Activated T-cell treated with anti-CD3 and anti-CD28 coated beads for 1 hour (primary cell): Measurements from ENCODE around the gene SPINT2.

ENCODE experiments used
- DNase-seq: peaks from one replicate; pipeline ENCODE4 v3.0.0-alpha.2; 2020; ENCODE audit warnings: low read depth

Gene SPINT2

GRCh38 chr19:38298821-38299680 lies 34.7 kb downstream of the SPINT2 start:
- no peak for DNase-seq

- no peak for DNase-seq
Observed at GRCh38 chr19:38303517-38304351, 39.4 kb downstream of the SPINT2 start, which contains the start of gene C19orf33. C19orf33 (plus strand) TSS chr19:38304251; CDS start chr19:38304262, 11 bp downstream.

- no peak for DNase-seq
Observed at GRCh38 chr19:38304352-38304865, 40.0 kb downstream of the SPINT2 start.

- DNase-seq, result no peak
Observed at GRCh38 chr19:38304866-38305429, 40.6 kb downstream of the SPINT2 start.

- no peak for DNase-seq
Observed at GRCh38 chr19:38306236-38306635, 41.9 kb downstream of the SPINT2 start.

- DNase-seq, result no peak
Observed at GRCh38 chr19:38307076-38307475, 42.7 kb downstream of the SPINT2 start.

GRCh38 chr19:38307597-38307996 lies 43.2 kb downstream of the SPINT2 start:
- no peak for DNase-seq

- no peak for DNase-seq
Observed at GRCh38 chr19:38308006-38308766, 43.8 kb downstream of the SPINT2 start.

- no peak for DNase-seq
Observed at GRCh38 chr19:38308926-38309614, 44.7 kb downstream of the SPINT2 start.

- no peak for DNase-seq
Observed at GRCh38 chr19:38309615-38310278, 45.4 kb downstream of the SPINT2 start.

- DNase-seq, result no peak
Observed at GRCh38 chr19:38310279-38310670, 45.9 kb downstream of the SPINT2 start.

GRCh38 chr19:38310986-38311385 lies 46.6 kb downstream of the SPINT2 start:
- no peak for DNase-seq

- peak; percentile 91 for DNase-seq
Observed at GRCh38 chr19:38315657-38316476, 51.5 kb downstream of the SPINT2 start, which contains the start of gene YIF1B. YIF1B (minus strand) TSS chr19:38315947; CDS start chr19:38315917, 30 bp downstream.

- DNase-seq, result no peak
Observed at GRCh38 chr19:38316477-38317067, 52.2 kb downstream of the SPINT2 start.

- no peak for DNase-seq
Observed at GRCh38 chr19:38317104-38317612, 52.8 kb downstream of the SPINT2 start.

- no peak for DNase-seq
Observed at GRCh38 chr19:38318660-38319059, 54.3 kb downstream of the SPINT2 start.

GRCh38 chr19:38319421-38320258 lies 55.3 kb downstream of the SPINT2 start, which contains the start of gene KCNK6:
KCNK6 (plus strand) TSS chr19:38319845; CDS start chr19:38319951, 106 bp downstream.
- no peak for DNase-seq

- DNase-seq, result no peak
Observed at GRCh38 chr19:38320969-38321339, 56.6 kb downstream of the SPINT2 start.
